VCaP (cell line): ENCODE measurements around the gene RAB3IP.

Source experiments
- H3K27ac ChIP-seq: fragments of 450-650 bp; 2 replicates; pipeline ENCODE4 v1.5.1; 2017
- CTCF ChIP-seq: fragments of 450-650 bp; conservative IDR thresholded peaks from 2 replicates; pipeline ENCODE4 v1.5.1; 2017; ENCODE audit warnings: mild to moderate bottlenecking, moderate library complexity

Gene RAB3IP

GRCh38 chr12:69824028-69824427, 85.4 kb downstream of the RAB3IP start:
- no peak for TF ChIP-seq CTCF

GRCh38 chr12:69824966-69825560, 86.4 kb downstream of the RAB3IP start, which contains the start of gene MYRFL:
Gene MYRFL, plus strand, starts transcription at chr12:69825227. Its CDS starts 291 bp downstream, at chr12:69825518.
- no peak within 1 kb of the TSS for H3K27ac ChIP-seq
- no peak for TF ChIP-seq CTCF

More at GRCh38 chr12:69824028-69824427, 85.4 kb downstream of the RAB3IP start:
- H3K27ac ChIP-seq = no peak overlapping the region

GRCh38 chr12:69828897-69829296, 90.2 kb downstream of the RAB3IP start:
- no peak for TF ChIP-seq CTCF
- H3K27ac ChIP-seq = no peak overlapping the region

GRCh38 chr12:69833696-69834095, 95.0 kb downstream of the RAB3IP start:
- TF ChIP-seq CTCF = no peak
- H3K27ac ChIP-seq = peak overlapping the region; percentile 93; the same call in 1 of the 2 replicates

- peak overlapping the region; percentile 93; the same call in 1 of the 2 replicates for H3K27ac ChIP-seq
- no peak for TF ChIP-seq CTCF
These were observed 95.5 kb downstream of the RAB3IP start for GRCh38 chr12:69834147-69834546.

GRCh38 chr12:69834576-69834975, 95.9 kb downstream of the RAB3IP start:
- peak overlapping the region; percentile 93; the same call in 1 of the 2 replicates for H3K27ac ChIP-seq
- TF ChIP-seq CTCF = no peak

- H3K27ac ChIP-seq = peak overlapping the region; percentile 93; the same call in 1 of the 2 replicates
- no peak for TF ChIP-seq CTCF
These were observed 96.4 kb downstream of the RAB3IP start for GRCh38 chr12:69835081-69835480.
